Left renal cortex interstitium (tissue), 4 donors: ENCODE results near the gene WHAMM. TPM values are rescaled to one million over a fixed set of nuclear protein-coding genes. Genes with fewer than 3 reads are reported as not detected.

Source experiments
- DNase-seq, 4 donors: peaks; one replicate each; pipeline ENCODE4 v3.0.0-alpha.2; 2013; ENCODE audit warnings: low read depth in 4 of 4, low spot score in 2 of 4, missing footprints in 1 of 4
- polyA plus RNA-seq, 4 donors: library from polyadenylated mRNA; unstranded; fragments of 120-200 nt; gene quantifications; one replicate each; pipeline ENCODE4 v1.2.1, GENCODE V29; 2013; ENCODE audit not compliant: insufficient read length in 4 of 4

Gene WHAMM
- polyA plus RNA-seq, 4 donors, result 9.4 to 14.3 (median 12.9) TPM

- DNase-seq, result no peak
Measured at GRCh38 chr15:82835391-82835917, 26.0 kb downstream of the WHAMM start.

GRCh38 chr15:82838096-82838735 lies 28.8 kb downstream of the WHAMM start:
- no peak for DNase-seq

- DNase-seq, result no peak
Measured at GRCh38 chr15:82839136-82839535, 29.7 kb downstream of the WHAMM start.

DNA sequence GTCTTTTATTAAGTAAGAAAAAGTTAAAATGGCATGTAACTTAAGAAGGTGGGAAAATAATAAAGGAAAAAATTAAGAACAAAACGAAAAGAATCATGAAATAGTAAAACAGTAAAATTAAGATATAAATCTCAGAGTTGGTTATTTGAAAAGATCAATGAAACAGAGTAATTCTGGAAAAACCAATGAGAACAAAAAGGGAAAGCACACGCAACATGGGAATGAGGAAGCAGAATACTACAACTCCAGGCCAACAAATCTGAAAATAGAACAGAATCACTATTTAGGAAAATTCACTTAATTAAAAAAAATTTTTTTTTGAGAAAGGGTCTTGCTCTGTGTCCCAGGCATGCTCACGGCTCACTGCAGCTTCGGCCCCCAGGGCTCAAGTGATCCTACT lies 30.7 kb downstream of the WHAMM start:
- DNase-seq, result no peak

DNA sequence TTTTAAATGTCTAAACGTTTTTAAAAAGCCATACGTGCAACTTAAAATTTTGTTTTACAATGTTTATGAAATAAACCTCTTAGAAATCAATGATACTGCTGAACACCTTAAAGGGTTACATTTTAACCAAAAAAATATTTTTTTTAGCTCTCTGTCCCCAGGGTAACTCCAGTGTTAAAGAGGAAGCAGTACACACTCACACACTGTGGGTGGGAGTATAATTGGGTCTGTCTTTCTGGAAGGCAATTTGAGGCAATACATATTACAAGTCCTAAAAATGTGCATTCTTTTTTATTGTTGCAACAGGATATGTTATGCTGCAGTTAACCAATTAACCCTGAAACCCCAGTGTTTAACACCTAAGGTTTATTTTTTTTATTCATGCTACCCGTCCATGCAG lies 34.1 kb downstream of the WHAMM start:
- DNase-seq, result no peak

- no peak for DNase-seq
Measured at GRCh38 chr15:82845686-82846085, 36.3 kb downstream of the WHAMM start.

- DNase-seq, result no peak
Measured at GRCh38 chr15:82846621-82847020, 37.2 kb downstream of the WHAMM start.

DNA sequence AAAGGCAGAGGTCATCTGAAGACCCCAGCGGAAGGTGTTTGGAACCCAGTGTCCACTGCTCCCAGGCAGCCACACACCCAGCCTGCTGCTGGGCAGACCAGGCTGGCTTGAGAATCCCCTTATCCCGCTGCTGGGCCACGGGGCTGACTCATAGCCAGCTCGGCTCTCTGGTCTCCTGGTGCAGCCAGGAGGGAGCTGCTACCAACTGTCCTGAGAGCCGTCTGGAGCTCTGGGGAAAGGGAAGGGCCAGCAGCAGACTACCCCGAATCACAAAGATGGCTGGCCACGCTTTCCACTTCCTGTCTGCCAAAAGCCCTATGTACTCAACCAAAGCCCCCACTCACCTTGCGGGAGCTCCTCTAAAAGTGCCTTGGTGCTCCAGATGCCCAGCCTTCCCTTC lies 38.3 kb downstream of the WHAMM start:
- no peak for DNase-seq

GRCh38 chr15:82848241-82848993 lies 39.0 kb downstream of the WHAMM start:
- DNase-seq, result no peak

DNA sequence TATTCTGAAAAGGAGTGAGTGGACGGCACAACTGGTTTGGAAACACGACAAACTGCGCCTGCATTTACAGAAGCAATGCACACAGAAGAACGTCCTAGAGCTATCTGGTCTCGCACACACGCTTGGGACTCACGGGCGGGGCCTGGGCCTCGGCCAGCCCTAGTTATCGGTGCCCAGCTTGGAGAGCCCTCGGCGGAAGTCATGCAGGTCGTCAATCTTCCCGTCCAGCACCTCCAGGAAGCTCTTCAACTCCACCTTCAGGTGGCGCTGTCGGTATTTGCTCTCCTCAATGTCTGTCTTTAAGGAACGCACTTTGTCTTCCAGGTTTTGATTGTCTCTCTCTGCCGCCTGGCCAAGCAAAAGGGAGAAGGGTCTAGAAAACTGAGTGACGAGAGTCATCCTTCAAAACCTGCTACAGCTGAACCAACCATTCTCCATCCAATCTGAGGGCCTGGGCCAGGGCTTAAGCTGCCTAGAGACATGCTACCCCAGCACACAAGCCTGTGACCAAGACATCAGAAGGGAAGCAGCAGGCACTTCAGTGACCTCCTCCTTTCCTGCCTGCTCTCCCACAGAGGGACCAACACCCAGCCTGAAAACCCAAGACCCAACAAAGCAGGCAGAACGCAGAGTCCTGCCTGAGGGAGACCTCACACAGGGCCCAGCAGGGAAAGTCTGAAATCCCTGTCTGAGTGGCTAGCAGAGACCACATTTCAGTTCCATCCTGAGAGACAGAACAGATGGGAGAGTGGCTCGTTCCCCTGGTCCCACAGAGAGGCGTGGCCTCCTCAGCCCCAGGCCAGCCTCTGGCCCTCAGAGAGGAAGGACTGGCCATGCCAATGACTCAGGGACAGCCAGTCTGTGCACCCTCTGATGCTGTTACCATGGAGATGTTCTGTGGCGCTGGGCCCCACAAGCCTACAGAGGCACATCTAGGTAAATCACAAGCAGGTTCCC lies 40.4 kb downstream of the WHAMM start:
- peak; percentile 55 to 81 (median 62) for DNase-seq

DNA sequence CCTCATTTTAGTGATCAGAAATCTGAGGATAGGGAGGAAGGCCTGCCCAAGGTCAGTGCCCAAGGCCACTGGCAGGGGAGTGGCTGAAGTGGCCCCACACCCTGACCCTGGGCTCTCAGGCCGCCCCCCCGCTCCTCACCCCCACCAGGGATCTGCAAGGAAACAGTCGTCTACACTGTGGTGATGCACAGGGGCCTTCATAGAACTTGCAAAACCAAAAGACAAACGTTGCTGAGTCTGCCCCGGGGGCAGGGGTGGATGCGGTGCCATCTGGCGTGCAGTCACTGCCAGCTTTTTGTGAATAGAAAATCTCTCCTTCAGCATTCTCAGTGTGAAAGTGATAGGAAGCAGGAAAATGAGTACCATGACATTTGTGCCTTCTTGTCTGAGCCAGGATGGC lies 41.3 kb downstream of the WHAMM start:
- no peak for DNase-seq

DNA sequence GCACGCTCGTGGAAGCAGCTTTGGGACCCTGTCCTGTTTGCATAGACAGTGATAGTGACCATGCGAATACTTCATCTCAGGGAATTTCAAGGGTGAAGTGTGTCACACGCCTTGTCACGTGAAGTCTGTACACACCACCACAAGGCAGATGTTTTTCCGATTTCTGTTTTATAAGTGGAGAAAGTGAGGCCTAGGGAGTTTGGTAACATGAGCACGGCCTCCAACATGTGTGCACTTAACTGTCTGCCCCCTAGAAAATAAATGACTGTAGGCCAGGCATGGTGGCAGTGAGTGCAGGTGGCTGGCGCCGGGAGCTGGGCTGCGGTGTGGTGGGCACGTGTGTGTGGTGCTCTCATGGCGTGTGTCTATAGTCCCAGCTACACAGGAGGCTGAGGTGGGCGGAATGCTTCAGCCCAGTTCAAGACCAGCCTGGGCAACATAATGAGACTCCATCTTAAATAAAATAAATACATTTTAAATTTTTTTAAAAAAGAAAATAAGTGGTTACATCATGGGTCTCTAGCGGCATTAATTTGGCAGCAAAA lies 42.0 kb downstream of the WHAMM start:
- no peak for DNase-seq

DNA sequence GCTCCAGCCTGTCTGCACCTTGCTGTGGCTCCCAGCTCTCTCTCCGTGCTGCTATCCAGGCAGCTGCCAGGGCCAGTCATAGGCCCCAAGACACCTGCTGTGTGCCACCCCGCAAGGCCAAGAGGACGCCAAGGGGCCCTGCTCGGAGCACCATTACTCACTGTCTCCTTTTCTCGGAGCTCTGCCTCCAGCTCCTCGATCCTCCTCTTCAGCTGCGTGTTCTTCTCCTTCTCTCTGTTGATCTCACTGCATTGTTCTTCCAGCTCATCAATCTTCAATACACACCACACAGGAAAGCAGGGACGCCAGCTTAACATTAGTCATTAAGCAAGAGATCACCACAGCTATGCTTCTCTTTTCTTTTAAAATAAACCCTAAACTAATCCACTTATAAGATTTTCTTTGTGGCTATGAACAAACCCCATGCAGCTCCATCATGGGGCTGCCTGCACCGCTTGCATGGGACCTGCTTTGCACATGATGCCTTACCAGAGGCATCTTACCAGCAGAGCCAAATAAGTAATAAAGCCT lies 42.6 kb downstream of the WHAMM start:
- no peak for DNase-seq

DNA sequence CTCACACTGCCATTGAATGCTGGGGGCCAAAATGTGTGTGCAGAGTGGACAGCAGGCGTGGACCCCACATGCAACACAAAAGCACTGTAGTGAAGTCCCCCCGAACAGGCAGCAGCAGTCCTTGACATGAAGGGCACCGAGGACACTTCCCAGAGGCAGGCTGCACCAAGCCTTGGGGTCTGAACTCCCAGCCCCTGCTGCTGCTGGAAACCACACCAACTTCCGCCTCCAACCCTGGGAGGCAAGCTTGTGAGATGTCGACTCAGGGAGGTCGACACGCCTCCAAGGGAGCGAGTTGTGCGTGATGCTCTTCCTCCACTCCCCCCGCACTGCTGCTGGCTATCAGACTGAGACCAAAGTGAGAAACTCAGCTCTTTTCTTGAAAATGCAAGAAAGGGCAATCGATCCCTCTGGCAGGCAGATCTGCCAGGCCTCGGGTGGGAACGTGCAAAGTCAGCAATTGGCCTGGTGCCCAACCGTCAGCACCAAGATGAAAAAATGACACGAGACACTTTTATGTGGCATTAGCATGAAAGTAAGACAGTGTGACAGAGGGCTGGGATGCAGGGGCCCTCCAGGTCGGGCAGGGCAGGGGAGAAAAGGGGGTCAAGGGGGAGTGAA lies 43.6 kb downstream of the WHAMM start:
- DNase-seq, result no peak

DNA sequence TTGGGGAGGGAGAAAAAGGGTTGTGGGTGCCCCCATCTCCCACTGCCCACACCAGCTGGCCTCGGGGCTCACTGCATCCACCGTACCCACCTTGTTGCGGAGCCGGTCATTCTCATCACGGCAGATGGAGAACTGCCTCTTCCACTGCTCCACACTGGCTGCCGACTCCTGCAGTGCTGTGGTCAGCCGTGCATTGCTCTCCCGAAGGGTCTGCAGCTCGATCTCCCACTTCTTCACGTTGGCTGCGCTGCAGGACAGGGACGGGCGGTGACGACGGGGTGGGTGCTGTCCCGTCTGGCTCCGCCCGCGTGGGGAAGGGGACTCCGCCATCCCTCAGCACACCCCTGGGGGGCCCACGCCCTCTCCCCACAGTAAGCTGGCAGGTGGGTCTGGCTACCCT lies 45.1 kb downstream of the WHAMM start:
- DNase-seq, result no peak

DNA sequence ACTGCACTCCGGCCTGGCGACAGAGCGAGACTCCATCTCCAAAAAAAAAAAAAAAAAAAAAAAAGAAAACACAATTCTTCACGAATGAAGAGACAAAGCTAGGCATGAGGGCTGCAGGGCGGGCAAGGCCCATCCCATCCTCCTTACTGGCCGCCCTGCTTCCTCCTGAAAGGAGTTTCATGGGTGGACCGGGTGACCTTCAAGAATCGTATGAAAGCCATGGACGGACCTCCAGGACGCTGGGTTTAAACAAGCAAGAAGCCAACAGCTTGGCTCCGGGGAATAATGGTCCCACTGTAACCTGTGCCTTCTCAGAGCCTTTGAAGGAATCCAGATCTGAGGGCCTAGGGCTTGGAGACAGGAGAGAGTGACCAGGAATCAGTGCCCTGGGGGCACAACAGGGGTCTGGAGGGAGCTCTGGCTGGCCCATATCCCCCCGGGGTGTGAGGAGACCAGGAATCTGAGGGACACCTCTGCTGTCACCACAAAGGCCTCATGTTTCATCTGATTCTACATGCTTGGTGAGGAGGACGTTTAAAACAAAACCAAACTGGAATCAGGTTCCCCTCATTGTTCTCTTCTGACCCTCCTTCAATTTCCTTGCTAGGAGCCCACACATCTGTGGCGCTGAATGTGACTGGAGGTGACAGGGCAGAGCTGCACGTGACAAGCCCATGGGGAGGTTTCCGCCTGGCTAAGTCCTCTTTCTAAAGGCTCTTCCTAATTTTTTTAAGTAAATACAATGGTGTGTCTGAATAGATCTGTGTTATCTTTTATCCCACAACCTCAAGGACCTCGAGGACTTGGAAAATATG lies 46.1 kb downstream of the WHAMM start:
- DNase-seq, result no peak

DNA sequence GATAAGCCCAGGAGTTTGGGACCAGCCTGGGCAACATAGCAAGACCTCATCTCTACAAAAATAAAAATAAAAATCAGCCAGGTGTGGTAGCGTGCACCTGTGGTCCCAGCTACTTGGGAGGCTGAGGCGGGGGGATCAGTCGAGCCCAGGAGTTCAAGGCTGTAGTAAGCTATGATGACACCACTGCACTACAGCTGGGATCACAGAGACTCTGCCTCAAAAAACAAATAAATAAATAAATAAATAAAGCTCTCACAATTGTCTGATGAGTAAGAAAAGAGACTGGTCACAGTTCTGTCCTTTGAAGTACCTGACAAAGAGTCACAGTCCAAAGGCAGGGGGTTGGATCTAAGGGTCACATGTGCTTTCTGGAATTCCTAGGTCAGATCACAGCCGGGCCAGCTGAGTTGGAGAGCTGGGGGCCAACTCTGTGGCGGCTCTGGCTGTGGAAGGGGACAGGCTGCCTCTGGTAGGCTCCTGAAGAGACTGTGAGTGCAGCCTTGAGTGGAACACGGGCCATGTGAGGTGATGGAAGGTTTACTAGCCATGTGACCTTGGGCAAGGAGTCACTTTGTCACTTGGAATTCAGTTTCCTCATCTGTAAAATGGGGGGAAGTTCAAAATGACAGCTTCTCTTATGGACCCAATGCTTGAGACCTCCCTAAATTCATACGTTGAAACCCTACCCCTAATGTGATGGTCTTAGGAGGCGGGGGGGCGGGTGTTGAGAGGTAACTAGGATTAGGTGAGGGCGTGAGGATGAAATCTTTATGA lies 47.2 kb downstream of the WHAMM start:
- DNase-seq, result no peak

GRCh38 chr15:82858932-82859331 lies 49.5 kb downstream of the WHAMM start:
- no peak for DNase-seq
